ENCODE results near the gene GPR22. TPM values are rescaled to one million over a fixed set of nuclear protein-coding genes. Genes with fewer than 3 reads are reported as not detected.

Gene GPR22
- total and polyA plus RNA-seq, 7 experiments from 2014 or later, result 0.17 to 0.20 TPM; not detected in 5

Other genes with a start within 250 kb of the GPR22 start
- 10 to 100 TPM; 38.3 to 77.0 (median 60.7) TPM for gene COG5, start 93.9 kb downstream of the GPR22 start, total RNA-seq
- 10 to 100 TPM; 24.7 to 39.6 TPM for gene COG5, start 93.9 kb downstream of the GPR22 start, polyA plus RNA-seq
- gene DUS4L, start 93.9 kb downstream of the GPR22 start, total RNA-seq, result 10 to 100 TPM; 10.0 to 14.1 (median 11.2) TPM
- 1 to 10 TPM; 7.5 to 7.9 TPM for gene DUS4L, start 93.9 kb downstream of the GPR22 start, polyA plus RNA-seq
- 10 to 100 TPM; 10.5 to 38.7 (median 14.4) TPM for gene BCAP29, start 110.2 kb downstream of the GPR22 start, total RNA-seq
- 10 to 100 TPM; 32.5 to 35.4 TPM for gene BCAP29, start 110.2 kb downstream of the GPR22 start, polyA plus RNA-seq
- gene SLC26A4, start 190.8 kb downstream of the GPR22 start, total RNA-seq, result 1 to 10 TPM in 1 of 5 experiments, under 1 TPM in 2, not detected in 2; 0.24 to 7.3 (median 0.27) TPM
- gene SLC26A4, start 190.8 kb downstream of the GPR22 start, polyA plus RNA-seq, result not detected